HG03064 (cell line): ENCODE results near the gene VN1R5.
"Not testable (repeated sequence)": the region's sequence is repeated elsewhere in the genome, so short reads cannot be mapped to it uniquely, and the experiment has no call there.

Experiments
- ATAC-seq: cut with Tn5 transposase; IDR thresholded peaks from one replicate; pipeline ENCODE4 v1.9.1; 2021; ENCODE audit warnings: low read depth; ENCODE audit not compliant: unreplicated experiment

The VN1R5 gene

DNA sequence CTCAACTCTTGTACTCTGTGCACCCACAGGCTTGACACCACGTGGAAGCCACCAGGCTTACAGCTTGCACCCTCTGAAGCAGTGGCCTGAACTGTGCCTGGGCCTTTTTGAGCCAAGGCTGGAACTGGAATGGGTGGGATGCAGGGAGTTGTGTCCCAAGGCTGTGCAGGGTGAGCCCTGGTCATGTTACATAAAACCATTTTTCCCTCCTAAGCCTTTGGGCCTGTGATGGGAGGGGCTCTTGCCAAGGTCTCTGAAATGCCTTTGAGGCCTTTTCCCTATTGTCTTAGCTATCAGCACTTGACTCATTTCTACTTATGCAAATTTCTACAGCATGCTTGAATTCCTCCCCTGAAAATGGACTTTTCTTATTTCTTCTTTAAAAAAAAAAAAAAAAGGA is 14.1 kb downstream of the VN1R5 start:
- no peak for ATAC-seq

DNA sequence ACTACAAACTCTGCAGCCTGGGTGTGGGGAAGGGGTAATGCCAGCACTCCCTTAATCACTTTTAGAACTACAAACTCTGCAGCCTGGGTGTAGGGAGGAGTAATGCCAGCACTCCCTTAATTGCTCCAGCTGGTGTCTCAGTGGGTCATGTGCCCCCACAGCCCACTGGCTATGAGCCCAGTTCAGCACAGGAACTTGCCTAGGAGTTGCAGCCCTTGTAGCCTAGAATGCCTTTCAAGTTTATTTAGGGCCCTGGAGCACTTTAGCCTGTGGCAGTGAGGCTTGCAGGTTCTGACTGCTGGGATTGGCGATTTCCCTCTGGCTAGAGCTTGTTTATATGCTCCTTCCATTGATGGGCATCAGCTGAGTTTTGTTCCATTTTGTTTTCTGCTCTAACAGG is 17.1 kb downstream of the VN1R5 start:
- no peak for ATAC-seq

DNA sequence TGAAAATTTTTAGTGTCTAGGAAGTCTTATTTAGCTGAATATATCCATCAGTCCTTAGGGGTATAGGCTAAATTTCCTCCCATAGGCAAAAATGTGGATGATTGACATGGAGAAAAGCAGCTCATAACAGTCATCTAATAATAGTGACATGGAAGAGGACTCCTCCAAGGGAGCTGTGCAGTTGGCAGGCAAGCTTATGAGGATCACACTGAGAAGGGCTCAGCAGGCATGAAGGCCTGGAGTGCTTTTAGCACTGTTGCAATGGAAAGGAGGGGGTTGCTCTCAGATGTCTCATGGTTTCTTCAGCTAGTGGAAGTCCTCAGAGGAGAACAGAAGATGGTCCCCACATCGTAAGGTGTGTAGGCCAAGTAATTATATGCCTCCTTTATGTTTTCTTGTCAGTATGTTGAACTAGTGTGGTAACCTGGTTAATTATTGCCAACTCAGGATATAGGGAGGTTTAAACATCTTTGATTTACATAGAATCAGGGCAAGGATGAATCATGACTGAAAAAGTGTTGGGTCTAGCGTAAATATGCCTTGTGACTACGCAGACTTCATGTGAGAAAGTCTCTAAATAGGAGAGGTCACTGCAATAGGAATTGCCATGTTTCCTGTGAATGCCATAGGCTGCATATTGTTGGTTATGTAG is 18.9 kb downstream of the VN1R5 start:
- ATAC-seq = no peak

DNA sequence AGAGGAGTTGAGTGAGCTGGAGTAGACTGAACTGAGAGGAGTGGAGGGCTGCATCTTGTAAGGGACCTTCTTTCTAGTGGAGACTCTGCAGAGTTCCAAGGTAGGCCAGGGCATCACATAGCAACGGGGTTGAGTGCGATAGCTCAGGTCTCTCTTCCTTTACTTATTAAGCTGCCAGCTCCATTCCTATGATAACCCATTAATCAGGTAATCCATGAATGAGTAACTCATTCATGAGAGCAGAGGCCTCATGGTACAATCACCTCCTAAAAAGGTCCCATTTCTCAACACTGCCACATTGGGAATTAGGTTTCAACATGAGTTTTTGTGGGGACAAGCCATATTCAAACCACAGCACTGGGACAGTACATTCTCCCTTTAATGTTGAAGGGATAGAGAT is 21.3 kb downstream of the VN1R5 start:
- no peak for ATAC-seq

DNA sequence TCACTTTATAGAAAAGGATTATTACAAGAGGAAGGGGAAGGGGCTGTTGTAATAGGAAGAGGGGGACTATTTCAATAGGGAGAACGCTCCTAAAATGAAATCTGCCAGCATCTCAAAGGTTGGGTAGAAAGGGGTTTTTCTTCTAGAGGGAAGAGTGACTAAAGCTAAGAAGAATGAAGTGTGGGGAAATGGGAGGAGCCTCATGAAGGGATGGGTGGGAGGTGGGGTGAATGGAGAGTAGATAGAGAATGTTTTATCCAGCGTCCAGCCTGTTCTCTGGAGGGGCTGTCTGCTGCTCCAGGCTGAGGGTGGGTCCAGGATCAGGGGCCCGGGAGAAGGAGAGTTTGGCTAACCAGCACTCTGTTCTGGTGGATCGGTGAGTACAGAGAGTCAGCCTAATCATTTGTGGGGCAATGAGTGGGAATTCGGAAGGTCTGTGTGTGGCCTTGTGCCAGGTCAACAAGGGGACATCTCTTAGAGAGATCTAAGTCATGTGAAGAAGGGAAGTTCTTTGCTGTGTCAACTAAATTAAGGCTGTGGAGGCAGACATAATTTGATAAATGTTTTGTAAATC is 25.2 kb downstream of the VN1R5 start:
- no peak for ATAC-seq

DNA sequence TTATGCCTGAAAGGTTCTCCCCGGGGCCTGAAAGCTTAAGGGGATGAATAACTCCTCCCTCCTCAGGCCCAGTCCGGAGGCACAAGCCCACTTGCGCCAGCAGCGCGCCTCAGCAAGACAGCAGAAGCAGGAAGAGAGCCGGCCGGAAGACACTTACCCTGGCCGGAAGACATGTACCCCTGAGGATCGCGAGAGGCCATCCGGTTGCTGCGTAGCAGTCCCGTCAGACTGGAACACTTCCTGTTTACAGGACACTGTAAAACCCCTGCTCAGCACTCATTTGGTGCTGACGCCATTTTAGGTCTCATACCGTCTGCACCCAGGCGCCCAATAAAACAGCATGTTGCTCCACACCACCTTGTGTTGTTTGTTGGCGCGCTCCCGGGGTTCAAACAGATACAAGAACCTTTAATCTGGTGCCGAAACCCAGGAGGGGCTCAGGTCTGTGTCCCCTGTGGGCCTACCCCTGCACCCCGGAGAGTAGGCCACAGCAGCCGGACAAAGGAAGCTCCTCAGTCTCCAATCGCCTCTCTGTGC is 30.3 kb downstream of the VN1R5 start:
- ATAC-seq = no peak

DNA sequence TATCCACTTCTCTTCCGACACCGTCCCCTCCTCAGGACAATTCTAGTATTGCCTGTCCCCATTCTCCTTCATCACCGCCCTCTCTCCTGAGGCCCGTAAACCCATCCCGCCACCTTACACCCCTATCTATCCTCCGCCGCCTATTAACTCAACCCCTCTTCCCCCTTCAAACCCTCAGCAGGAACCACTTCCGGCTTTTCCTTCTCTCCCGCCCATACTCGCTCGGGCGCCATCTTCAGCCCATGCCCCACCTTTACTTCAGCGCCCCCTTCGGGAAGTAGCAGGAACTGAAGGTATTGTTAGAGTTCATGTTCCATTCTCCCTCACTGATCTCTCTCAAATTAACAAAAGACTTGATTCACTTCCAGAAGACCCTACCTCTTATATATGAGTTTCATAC is 31.6 kb downstream of the VN1R5 start:
- no peak for ATAC-seq

DNA sequence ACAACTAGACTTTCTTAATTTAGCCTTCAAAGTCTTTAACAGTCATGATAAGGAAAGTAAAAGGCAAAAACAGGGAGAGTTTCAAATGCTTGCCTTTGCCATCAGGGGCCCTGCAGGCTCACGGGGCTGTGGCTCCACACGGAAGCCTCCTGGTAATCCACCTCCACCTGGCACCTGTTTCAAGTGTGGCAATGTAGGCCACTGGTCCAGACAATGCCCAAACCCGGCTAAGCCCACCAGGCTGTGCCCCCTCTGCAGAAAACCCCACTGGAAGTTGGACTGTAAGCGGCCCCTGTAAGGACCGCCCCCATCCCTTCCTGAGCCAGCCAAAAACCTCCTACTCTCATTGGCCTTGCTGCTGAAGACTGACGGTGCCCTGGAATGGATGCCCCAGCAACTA is 32.5 kb downstream of the VN1R5 start:
- ATAC-seq = no peak

DNA sequence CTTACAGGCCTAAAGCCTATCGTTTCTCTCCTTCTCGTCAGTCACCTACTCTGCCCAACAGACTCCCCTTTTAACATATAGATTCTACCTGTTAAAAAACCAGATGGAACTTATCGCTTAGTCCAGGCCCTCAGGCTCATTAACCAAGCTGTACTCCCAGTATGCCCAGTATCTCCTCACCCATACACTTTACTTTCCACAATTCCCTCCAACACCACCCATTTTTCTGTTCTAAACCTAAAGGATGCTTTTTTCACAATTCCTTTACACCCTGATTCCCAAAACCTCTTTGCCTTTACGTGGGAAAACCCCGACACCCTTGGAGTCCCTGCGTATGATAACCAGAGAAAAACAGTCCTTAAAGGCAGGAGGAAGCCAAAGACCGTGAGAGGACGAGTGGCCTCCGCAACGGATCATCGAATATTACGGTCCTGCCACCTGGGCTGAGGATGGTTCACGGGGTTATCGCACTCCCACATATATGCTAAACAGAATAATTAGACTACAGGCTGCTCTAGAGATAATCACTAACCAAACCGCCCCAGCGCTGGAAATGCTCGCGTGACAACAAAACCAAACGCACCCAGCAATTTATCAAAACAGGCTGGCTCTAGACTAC is 33.5 kb downstream of the VN1R5 start:
- not testable (repeated sequence) for ATAC-seq

DNA sequence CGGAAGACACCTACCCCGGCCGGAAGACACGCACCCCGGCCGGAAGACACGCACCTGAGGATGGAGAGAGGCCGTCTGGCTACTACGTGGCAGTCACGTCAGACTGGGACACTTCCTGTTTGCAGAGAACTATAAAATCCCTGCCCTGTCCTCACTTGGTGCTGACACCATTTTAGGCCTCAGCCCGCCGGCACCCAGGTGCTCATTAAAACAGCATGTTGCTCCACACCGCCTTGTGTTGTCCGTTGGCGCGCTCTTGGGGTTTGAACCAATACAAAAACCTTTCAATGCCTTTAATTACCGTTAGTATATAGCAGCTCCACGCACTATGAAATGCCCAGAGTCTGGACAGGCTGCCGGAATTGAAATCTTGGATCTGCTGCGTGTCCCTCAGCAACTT is 34.7 kb downstream of the VN1R5 start:
- no peak for ATAC-seq

DNA sequence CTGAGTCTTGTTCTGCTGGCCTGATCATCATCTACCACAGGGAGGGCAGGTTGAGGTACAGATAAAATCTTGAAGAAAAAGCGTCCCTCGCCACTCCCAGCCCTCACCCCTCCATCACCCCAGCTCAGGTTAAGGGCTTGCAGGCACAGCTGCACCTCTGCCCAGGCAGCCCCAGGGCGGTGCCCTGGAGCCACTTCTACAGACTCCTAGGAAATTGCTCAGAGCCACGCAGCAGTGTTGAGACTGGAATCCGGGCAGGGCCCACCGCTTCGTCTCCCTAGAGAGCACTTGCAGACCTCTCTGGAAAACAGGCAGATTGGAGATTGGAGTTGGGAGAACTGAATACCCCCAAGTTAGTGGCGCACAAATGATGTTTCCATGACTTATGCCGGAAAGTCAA is 35.3 kb downstream of the VN1R5 start:
- no peak for ATAC-seq

DNA sequence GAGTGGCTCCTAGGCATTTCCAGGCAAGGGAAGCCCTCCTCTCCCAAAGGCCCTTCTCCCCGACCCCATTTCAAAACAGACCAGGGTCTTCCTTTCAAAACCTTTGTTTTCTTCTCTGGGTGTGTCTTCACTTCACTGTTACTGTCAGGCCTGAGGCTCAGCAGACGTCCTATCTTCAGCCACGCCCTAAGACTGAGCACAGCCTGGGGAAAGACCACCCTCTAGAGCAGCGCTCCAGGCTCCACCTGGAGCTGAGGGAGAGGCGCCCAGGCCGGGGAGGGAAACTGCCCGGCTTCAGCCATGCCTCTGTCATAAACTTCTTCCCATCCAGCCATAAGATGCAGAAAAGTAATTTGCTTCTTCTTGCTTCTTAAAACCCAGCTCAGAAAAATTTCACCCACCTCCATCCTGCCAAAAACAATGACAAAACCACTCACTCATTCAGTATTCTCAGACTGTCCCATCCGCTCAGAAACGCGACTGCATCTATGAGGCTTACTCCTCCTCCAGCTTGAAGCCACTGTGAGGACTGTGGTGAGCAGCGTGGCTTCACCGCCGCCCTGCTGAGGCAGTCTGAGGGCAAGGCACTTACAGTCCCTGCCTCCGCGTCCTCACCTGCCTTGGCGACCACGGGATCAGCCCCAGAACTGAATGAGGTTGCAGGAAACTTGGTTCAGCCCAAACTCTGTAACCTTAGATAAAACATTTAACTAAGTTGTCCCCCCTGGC is 36.1 kb downstream of the VN1R5 start:
- ATAC-seq = no peak

DNA sequence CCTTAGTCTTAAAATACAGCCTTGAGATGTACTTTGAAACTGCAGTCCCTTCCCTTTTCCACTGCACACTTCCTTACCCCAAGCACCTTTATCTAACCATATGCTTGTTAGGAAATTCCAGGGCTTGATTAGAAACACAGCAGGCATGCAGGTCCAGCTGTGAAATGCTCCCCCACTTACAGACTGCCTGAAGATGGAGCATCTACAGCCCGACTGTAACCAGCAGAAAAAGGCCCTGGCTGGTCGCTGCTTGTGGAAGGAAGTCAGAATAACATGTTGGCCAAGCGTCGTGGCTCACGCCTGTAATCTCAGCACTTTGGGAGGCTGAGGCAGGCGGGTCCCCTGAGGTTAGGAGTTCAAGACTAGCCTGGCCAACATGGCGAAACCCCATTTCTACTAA is 37.2 kb downstream of the VN1R5 start:
- ATAC-seq = no peak

DNA sequence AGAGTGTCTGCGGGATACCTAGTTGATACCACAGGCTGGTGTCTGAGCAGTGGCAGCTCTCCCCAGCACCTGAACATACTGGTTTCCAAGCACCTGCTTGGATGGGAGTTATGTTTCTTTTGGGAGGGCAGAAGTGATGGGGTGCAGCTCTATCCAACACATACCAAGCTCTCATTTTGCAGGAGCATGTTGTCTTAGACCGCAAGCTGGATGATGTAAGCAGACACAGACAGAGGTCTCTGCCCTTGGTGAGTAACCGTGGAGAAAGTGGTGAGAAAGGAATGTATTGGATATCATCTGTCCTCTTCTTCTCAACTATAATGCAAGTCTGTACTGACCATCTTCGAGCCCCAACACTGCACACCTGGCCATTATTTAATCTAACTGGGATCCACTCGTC is 38.4 kb downstream of the VN1R5 start:
- no peak for ATAC-seq

DNA sequence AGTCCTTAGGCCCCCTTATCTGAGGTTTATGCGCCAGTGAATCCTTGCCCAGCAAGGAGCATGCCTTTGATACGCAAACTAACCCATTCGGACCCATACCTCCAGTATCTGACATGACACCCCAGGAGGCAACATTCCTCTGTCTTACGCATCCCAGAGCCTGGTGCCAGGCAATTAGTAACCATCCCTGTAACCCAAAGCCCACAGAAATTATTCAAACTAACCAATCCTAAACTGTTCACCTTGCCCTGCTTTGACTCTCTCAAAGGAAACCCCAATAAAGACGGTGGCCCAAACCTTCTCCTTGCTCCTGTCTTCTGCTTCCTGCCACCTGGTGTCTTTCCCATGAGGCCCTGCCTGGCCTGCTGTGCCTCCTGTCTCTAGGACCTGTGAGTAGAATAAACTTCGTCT is 39.4 kb downstream of the VN1R5 start:
- ATAC-seq = no peak

DNA sequence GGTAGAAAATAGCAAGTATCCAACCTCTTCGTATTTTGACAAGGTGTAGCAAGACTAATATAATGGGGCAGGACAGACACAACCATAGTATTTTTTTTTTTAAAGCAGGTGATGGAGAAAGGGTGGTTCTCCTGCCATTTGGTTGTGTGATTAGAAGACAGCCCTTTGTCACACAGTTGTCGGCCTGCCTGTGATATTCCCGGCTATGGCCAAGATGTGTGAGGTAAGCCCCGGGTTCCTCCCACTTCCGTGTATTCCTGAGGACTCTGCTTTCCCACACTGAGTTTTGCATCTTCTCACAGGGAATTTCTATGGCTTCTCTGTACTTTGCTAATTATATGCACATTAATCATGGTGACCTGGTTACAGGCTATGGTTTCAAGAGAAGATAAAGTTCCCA is 39.9 kb downstream of the VN1R5 start:
- no peak for ATAC-seq

DNA sequence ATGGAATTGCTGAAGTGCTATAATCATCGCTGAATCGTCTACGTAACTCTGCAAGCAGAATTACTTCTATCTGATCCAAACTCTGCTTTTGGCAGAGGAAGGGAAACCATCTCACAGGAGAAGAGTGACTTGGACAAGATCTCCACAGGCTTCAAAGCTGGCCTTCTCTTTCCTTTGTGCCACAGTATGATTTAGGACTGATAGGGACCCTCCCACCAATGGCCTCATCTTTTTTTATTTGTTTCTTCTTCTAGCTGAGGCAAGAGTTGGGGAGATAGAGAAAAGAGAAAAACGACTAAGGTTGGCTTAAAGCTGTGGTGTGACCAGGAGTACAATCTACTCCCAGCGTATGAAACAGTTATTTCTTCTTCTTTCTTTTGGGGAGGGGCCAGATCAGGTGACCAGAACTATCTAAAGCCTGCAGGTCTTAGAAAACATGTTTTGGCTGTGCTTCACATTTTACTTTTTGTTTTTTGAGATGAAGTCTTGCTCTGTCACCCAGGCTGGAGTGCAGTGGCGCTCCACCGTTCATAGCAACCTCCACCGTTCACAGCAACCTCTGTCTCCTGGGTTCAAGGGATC is 40.8 kb downstream of the VN1R5 start:
- ATAC-seq = no peak

DNA sequence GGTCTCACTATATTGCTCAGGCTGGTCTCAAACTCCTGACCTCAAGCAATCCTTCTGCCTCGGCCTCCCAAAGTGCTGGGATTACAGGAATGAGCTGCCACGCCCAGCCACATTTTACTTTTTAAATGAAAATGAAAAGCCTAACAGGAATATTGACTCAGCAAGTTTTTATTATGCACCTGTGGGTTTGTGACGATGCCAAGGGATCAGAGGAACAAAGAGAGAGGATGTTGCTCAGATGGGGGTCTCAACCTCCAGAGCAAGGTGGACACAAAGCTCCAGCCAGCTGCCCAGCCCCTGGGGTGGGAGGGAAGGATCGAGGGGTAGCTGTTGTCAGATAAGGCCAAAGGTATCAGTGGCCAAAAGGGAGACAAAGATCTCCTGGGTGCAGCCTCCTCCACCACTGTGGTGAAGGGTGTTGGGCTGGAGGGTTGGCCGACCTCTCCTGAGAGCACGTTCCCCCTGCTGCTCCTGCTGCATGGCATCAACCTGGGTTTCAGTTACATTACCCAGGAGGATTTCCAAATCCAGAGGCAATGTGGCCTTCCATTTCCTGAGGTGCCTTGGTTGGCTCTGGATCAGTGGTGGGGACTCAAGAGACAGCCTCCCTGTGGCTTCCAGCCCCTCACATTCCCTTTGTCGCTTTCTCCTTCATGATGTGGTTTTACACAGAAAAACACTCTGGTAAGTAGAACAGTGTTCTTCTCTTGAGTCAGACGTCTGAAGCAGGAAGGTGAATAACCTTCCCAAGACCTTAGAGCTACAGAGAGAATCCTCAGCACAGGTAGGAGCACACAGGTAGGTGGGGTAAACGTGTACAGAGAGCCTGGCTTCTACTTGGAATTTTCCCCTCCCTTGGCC is 41.6 kb downstream of the VN1R5 start:
- ATAC-seq = no peak

DNA sequence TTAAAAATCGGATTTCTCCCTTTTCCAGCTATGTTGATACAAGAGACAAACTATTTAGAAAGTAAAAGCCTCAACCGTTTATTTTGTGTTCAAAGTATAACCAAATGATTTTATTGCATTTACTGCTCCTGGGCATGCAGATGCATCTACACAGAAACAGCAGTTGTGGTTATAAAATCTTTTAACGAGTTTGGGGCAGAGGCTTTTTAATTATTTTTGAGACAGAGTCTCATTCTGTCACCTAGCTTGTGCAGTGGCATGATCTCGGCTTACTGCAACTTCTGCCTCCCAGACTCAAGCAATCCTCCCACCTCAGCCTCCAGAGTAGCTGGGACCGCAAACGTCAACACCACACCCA is 42.2 kb downstream of the VN1R5 start:
- no peak for ATAC-seq

DNA sequence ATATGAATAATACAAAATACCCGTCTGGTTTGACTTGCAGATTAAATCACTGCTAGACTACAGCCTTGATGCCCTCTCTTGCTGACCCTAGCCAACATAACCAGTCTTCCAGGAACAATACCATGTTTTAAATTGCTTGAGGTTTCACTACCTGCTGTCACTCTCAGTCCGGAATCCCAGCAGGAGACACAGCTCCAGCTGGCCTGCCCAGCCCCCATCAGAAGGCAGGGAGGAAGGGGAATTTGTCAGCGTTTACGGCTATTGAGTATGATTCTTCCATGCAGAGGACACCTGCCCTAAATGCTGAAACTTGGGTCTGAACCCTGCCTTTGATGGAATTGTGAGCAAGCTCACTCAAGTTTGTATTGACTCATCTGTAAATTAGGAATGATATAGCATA is 42.8 kb downstream of the VN1R5 start:
- ATAC-seq = no peak
